Neutrophil (primary cell): Measurements from ENCODE around the gene PTPRG.

Source experiments
- H3K27ac ChIP-seq: fragments of 200-600 bp; sonication (generic); 2 replicates; pipeline ENCODE4 v1.5.1; 2016; ENCODE audit warnings: mild to moderate bottlenecking, moderate library complexity
- H3K27me3 ChIP-seq: fragments of 200-600 bp; sonication (generic); 2 replicates; pipeline ENCODE4 v1.6.0; 2016; ENCODE audit warnings: mild to moderate bottlenecking
- H3K36me3 ChIP-seq: fragments of 200-600 bp; sonication (generic); 2 replicates; pipeline ENCODE4 v1.5.1; 2017
- H3K4me1 ChIP-seq, 2 experiments: fragments of 200-600 bp in 1 of 2; sonication (generic) in 1 of 2; 1 replicate in 1 of 2; 2 replicates in 1 of 2; pipeline versions ENCODE4 v1.5.1 to v1.6.1; 2013 to 2016; ENCODE audit warnings: low read depth in 1 of 2, low read length in 1 of 2, mild to moderate bottlenecking in 1 of 2, moderate library complexity in 1 of 2; ENCODE audit not compliant: control insufficient read depth in 1 of 2, insufficient read depth in 1 of 2
- H3K4me3 ChIP-seq, 2 experiments: fragments of 200-600 bp in 1 of 2; sonication (generic) in 1 of 2; 1 replicate in 1 of 2; 2 replicates in 1 of 2; pipeline ENCODE4 v1.5.1; 2013 to 2016; ENCODE audit warnings: low read depth in 1 of 2, low read length in 1 of 2, mild to moderate bottlenecking in 1 of 2, moderate library complexity in 1 of 2
- H3K9me3 ChIP-seq: fragments of 200-600 bp; sonication (generic); 2 replicates; pipeline ENCODE4 v1.5.1; 2016
- CTCF ChIP-seq: fragments of 200-600 bp; sonication (generic); IDR thresholded peaks from 2 replicates; pipeline ENCODE4 v1.5.1; 2016; ENCODE audit warnings: antibody characterized with exemption

The PTPRG gene

GRCh38 chr3:62084558-62084957 lies 523.2 kb downstream of the PTPRG start:
- Histone ChIP-seq H3K4me1 (no peaks in the 10 kb centered on the region), H3K36me3 (no peaks in the 10 kb centered on the region), H3K9me3 (no peaks in the 10 kb centered on the region), H3K4me3 (no peak overlapping the region), H3K27ac (no peak overlapping the region), H3K27me3 (no peaks in the 10 kb centered on the region)
- TF ChIP-seq CTCF, result no peak

- no peaks in the 10 kb centered on the region for H3K36me3 ChIP-seq
- H3K9me3 ChIP-seq, result no peaks in the 10 kb centered on the region
- H3K4me1 ChIP-seq, result no peaks in the 10 kb centered on the region
- H3K4me3 ChIP-seq, result no peak overlapping the region
- H3K27me3 ChIP-seq, result no peaks in the 10 kb centered on the region
- H3K27ac ChIP-seq, result no peak overlapping the region
- no peak for TF ChIP-seq CTCF
Measured at GRCh38 chr3:62088472-62089104, 527.2 kb downstream of the PTPRG start.

- Histone ChIP-seq H3K4me3 (no peak overlapping the region), H3K27ac (no peak overlapping the region), H3K27me3 (no peaks in the 10 kb centered on the region), H3K4me1 (no peaks in the 10 kb centered on the region), H3K9me3 (no peaks in the 10 kb centered on the region), H3K36me3 (no peaks in the 10 kb centered on the region)
- no peak for TF ChIP-seq CTCF
Measured at GRCh38 chr3:62090066-62090465, 528.7 kb downstream of the PTPRG start.

GRCh38 chr3:62090519-62090918 lies 529.1 kb downstream of the PTPRG start:
- Histone ChIP-seq H3K4me1 (no peaks in the 10 kb centered on the region), H3K36me3 (no peaks in the 10 kb centered on the region)
- TF ChIP-seq CTCF, result no peak

GRCh38 chr3:62093025-62093424 lies 531.7 kb downstream of the PTPRG start:
- Histone ChIP-seq H3K27ac (no peak overlapping the region), H3K4me1 (no peaks in the 10 kb centered on the region), H3K36me3 (no peaks in the 10 kb centered on the region), H3K9me3 (no peaks in the 10 kb centered on the region), H3K4me3 (no peak overlapping the region), H3K27me3 (no peaks in the 10 kb centered on the region)
- TF ChIP-seq CTCF, result no peak

More at GRCh38 chr3:62090519-62090918, 529.1 kb downstream of the PTPRG start:
- Histone ChIP-seq H3K9me3 (no peaks in the 10 kb centered on the region), H3K27ac (no peak overlapping the region), H3K4me3 (no peak overlapping the region), H3K27me3 (no peaks in the 10 kb centered on the region)

- no peak overlapping the region for H3K27ac ChIP-seq
- TF ChIP-seq CTCF, result no peak
- H3K27me3 ChIP-seq, result no peaks in the 10 kb centered on the region
- no peaks in the 10 kb centered on the region for H3K9me3 ChIP-seq
- no peaks in the 10 kb centered on the region for H3K36me3 ChIP-seq
- H3K4me1 ChIP-seq, result no peaks in the 10 kb centered on the region
- H3K4me3 ChIP-seq, result no peak overlapping the region
Measured at GRCh38 chr3:62094461-62094860, 533.1 kb downstream of the PTPRG start.
